ENCODE measurements around the gene CRHR2.
A peak's percentile ranks its signal among the peaks of the same experiment; 100 is the strongest.

Gene CRHR2

DNA sequence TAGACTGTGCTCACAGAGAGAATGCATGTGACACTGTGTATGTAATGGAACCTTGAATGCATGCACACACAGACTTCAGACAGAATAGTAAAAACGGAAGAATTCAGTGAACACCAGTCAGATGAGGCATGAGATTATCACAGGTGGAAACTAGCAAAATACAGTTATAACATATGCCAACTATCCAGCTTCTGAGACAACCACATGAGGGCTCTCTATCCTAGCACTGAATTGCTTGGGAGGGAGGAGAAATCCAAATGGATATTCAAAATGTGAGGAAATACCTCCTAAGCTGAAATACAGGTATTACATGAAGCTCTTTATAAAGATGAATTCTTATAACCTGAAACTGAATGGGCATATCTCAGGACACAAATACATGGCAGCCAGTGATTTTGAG is 57.0 kb downstream of the CRHR2 start (continued):
- no peak for TF ChIP-seq SALL2 (tag by site-specific recombination; IDR thresholded peaks at IDR 0.05; ENCODE audit: borderline replicate concordance)

DNA sequence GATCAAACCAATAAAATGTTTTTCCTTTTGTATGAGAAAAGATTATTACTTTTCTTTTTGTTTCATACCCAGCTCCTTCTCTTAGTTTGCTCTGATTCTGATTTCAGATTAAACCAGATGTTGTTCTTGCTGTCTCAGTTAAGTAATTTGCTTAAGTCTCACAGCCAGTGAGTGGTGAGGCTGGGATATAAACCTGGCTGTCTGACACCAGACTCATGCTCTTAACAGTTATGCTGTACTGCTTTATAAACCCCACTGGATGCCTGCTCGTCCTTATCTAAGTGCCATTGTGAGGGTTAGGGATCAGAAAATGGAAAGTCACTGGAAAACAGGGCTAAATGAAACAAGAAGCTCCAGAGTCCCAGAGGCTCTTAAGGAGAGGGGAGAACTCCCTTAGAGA is 63.3 kb downstream of the CRHR2 start:
- Histone ChIP-seq H3K36me3 (ENCODE audit: control insufficient read depth in 2 of 2, insufficient read depth in 1 of 2, low read length in 2 of 2) (peaks cover 56 to 72% of the 10 kb centered on the region in 2 experiments), H3K9me3 (ENCODE audit: control insufficient read depth, insufficient read depth, low read depth, low read length) (no peaks in the 10 kb centered on the region), H3K27ac (ENCODE audit: extremely low read depth, low read depth, low read length) (no peak overlapping the region), H3K4me3 (ENCODE audit: low read depth, low read length) (no peak overlapping the region), H3K4me1 (ENCODE audit: control insufficient read depth, insufficient read depth, low read length) (no peaks in the 10 kb centered on the region)
- TF ChIP-seq ZNF560 (tag by site-specific recombination; IDR thresholded peaks at IDR 0.05; ENCODE audit: borderline replicate concordance) (no peak), BCL11A (tag by site-specific recombination; IDR thresholded peaks at IDR 0.05; ENCODE audit: low read depth) (no peak), ZNF221 (tag by site-specific recombination; IDR thresholded peaks at IDR 0.05; ENCODE audit: borderline replicate concordance) (no peak)
- TF ChIP-seq, protein P1, sequence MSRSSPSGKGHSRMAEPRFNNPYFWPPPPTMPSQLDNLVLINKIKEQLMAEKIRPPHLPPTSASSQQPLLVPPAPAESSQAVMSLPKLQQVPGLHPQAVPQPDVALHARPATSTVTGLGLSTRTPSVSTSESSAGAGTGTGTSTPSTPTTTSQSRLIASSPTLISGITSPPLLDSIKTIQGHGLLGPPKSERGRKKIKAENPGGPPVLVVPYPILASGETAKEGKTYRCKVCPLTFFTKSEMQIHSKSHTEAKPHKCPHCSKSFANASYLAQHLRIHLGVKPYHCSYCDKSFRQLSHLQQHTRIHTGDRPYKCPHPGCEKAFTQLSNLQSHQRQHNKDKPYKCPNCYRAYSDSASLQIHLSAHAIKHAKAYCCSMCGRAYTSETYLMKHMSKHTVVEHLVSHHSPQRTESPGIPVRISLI (tag by site-specific recombination; IDR thresholded peaks at IDR 0.05), result no peak
- TF ChIP-seq, protein P2, sequence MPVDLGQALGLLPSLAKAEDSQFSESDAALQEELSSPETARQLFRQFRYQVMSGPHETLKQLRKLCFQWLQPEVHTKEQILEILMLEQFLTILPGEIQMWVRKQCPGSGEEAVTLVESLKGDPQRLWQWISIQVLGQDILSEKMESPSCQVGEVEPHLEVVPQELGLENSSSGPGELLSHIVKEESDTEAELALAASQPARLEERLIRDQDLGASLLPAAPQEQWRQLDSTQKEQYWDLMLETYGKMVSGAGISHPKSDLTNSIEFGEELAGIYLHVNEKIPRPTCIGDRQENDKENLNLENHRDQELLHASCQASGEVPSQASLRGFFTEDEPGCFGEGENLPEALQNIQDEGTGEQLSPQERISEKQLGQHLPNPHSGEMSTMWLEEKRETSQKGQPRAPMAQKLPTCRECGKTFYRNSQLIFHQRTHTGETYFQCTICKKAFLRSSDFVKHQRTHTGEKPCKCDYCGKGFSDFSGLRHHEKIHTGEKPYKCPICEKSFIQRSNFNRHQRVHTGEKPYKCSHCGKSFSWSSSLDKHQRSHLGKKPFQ (tag by site-specific recombination; IDR thresholded peaks at IDR 0.05), result no peak
- ChIA-PET CTCF (interaction anchor here (0.7 to 1.5 kb wide), 2 partner anchors 10 to 122 kb away, joined by 3 read pairs; no protein-coding TSS in a partner anchor), POLR2A (interaction anchor here (0.7 kb wide), 1 partner anchor 138 kb away, joined by 8 read pairs; no protein-coding TSS in a partner anchor)

DNA sequence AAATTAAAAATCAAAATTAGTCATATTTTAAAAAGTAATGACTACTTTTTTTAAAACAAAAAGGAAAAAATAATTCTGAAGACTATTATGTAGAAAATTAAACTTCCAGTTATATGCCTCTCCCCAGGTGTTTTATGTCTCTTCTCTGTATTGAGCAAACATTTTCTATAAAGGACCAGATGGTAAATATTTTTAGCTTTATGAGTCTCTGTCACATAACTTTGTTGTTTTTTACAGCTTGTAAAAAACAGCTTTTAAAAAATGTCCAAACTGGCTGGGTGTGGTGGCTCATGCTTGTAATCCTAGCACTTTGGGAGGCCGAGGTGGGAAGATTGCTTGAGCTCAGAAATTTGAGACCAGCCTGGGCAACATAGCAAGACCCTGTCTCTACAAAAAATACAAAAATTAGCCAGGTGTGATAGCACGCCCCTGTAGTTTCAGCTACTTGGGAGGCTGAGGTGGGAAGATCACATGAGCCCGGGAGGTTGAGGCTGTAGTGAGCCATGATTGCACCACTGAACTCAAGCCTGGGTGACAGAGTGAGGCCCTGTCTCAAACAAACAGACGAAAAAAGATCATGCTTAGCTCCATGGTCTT is 64.1 kb downstream of the CRHR2 start:
- H3K4me3 ChIP-seq (ENCODE audit: low read depth, low read length), result no peak overlapping the region
- H3K4me1 ChIP-seq (ENCODE audit: control insufficient read depth, insufficient read depth, low read length), result no peaks in the 10 kb centered on the region
- peaks cover 50 to 74% of the 10 kb centered on the region in 2 experiments for H3K36me3 ChIP-seq (ENCODE audit: control insufficient read depth in 2 of 2, insufficient read depth in 1 of 2, low read length in 2 of 2)
- no peak overlapping the region for H3K27ac ChIP-seq (ENCODE audit: extremely low read depth, low read depth, low read length)
- CTCF ChIA-PET, result interaction anchor here (0.7 kb wide), 1 partner anchor 122 kb away, joined by 3 read pairs; no protein-coding TSS in a partner anchor
- POLR2A ChIA-PET, result no interaction called here
- TF ChIP-seq ZNF121 (tag by site-specific recombination; IDR thresholded peaks at IDR 0.05), result peak; percentile 60; the same call in 1 of the 2 replicates
- TF ChIP-seq, protein P3, sequence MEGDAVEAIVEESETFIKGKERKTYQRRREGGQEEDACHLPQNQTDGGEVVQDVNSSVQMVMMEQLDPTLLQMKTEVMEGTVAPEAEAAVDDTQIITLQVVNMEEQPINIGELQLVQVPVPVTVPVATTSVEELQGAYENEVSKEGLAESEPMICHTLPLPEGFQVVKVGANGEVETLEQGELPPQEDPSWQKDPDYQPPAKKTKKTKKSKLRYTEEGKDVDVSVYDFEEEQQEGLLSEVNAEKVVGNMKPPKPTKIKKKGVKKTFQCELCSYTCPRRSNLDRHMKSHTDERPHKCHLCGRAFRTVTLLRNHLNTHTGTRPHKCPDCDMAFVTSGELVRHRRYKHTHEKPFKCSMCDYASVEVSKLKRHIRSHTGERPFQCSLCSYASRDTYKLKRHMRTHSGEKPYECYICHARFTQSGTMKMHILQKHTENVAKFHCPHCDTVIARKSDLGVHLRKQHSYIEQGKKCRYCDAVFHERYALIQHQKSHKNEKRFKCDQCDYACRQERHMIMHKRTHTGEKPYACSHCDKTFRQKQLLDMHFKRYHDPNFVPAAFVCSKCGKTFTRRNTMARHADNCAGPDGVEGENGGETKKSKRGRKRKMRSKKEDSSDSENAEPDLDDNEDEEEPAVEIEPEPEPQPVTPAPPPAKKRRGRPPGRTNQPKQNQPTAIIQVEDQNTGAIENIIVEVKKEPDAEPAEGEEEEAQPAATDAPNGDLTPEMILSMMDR (tag by site-specific recombination; IDR thresholded peaks at IDR 0.05), result no peak
- H3K9me3 ChIP-seq (ENCODE audit: control insufficient read depth, insufficient read depth, low read depth, low read length), result no peaks in the 10 kb centered on the region

DNA sequence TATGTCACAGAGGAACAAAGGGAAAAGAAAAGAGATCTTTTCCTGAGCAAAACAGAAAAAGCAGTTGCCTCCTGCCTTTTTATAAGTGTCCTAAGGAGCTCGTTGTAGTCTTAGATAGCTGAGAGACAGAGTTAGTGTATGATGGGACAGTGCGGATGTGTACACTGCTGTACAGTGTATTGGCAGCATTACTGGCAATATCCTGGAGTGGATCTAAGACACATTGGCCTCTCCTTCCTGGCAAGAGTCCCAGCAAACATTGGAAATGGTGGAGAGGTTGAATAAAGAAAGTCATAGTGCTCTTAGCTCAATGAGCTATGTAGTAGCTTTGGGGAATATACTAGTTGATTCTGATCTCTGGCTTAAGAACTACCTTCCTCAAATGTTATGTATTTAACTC is 64.9 kb downstream of the CRHR2 start:
- ChIA-PET POLR2A (no interaction called here), CTCF (no interaction called here)
- no peaks in the 10 kb centered on the region for H3K9me3 ChIP-seq (ENCODE audit: control insufficient read depth, insufficient read depth, low read depth, low read length)

More for the DNA sequence above, 64.9 kb downstream of the CRHR2 start:
- Histone ChIP-seq H3K4me3 (ENCODE audit: low read depth, low read length) (no peak overlapping the region), H3K4me1 (ENCODE audit: control insufficient read depth, insufficient read depth, low read length) (no peaks in the 10 kb centered on the region), H3K27ac (ENCODE audit: extremely low read depth, low read depth, low read length) (no peak overlapping the region), H3K36me3 (ENCODE audit: control insufficient read depth in 2 of 2, insufficient read depth in 1 of 2, low read length in 2 of 2) (peaks cover 42 to 79% of the 10 kb centered on the region in 2 experiments)
- no peak for TF ChIP-seq ZFP69B (tag by site-specific recombination; IDR thresholded peaks at IDR 0.05)
- no peak for TF ChIP-seq ZNF302 (tag by site-specific recombination; IDR thresholded peaks at IDR 0.05; ENCODE audit: low read depth)
- TF ChIP-seq, protein P4, sequence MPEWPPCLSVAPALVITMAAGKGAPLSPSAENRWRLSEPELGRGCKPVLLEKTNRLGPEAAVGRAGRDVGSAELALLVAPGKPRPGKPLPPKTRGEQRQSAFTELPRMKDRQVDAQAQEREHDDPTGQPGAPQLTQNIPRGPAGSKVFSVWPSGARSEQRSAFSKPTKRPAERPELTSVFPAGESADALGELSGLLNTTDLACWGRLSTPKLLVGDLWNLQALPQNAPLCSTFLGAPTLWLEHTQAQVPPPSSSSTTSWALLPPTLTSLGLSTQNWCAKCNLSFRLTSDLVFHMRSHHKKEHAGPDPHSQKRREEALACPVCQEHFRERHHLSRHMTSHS (tag by site-specific recombination; IDR thresholded peaks at IDR 0.05), result no peak
- TF ChIP-seq KLF1 (tag by site-specific recombination; IDR thresholded peaks at IDR 0.05), result no peak

Data from HEK293 (cell line).